Astrocyte of the spinal cord (primary cell): ENCODE results near the gene COPS9.

Source experiments
- DNase-seq: peaks from one replicate; pipeline ENCODE4 v3.0.0; 2011; ENCODE audit warnings: low read depth, low spot score
- H3K4me3 ChIP-seq: 2 replicates; pipeline ENCODE4 v1.5.1; 2011; ENCODE audit warnings: low read depth, mild to moderate bottlenecking, low read length, moderate library complexity
- CTCF ChIP-seq: IDR thresholded peaks from 2 replicates; pipeline ENCODE4 v1.5.1; 2012; ENCODE audit warnings: low read depth, mild to moderate bottlenecking, low read length, inconsistent platforms
- in situ Hi-C: cut with HindIII; loops from 2 replicates; pipeline ENCODE4 v1.10.0; 2017; ENCODE audit warnings: low sequenced_read_pairs

Gene COPS9

GRCh38 chr2:240131941-240132650 lies 4.0 kb downstream of the COPS9 start:
- peak; percentile 34 for TF ChIP-seq CTCF
- in situ Hi-C loops = no loop called here
- H3K4me3 ChIP-seq = no peak overlapping the region
- DNase-seq = no peak

DNA sequence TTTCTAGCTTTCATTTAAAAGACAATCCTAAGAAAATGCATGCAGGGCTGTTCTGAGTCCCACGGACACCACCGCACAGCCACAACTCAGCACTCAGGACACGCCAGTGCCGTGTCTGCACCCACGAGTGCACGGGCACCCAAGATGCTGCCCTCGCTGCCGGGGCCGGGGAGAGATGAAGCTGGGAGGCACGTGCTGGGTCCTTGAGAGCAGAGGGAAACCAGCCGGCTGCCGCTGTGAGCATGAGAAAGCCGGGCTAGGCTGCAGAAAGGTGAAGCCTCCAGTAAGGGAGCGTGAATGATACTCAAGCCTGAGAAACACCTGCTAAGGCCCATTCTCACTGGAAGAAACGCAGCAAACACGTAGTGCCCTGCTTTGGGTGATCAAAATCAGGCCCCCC lies 4.8 kb downstream of the COPS9 start:
- in situ Hi-C loops = no loop called here
- no peak for DNase-seq
- no peak for TF ChIP-seq CTCF
- H3K4me3 ChIP-seq = no peak overlapping the region

- TF ChIP-seq CTCF = no peak
- no peak overlapping the region for H3K4me3 ChIP-seq
- no peak for DNase-seq
- in situ Hi-C loops = no loop called here
Measured at GRCh38 chr2:240130393-240131195, 5.5 kb downstream of the COPS9 start.

GRCh38 chr2:240129731-240130392 lies 6.2 kb downstream of the COPS9 start:
- no peak for TF ChIP-seq CTCF
- in situ Hi-C loops = no loop called here
- no peak overlapping the region for H3K4me3 ChIP-seq
- no peak for DNase-seq

DNA sequence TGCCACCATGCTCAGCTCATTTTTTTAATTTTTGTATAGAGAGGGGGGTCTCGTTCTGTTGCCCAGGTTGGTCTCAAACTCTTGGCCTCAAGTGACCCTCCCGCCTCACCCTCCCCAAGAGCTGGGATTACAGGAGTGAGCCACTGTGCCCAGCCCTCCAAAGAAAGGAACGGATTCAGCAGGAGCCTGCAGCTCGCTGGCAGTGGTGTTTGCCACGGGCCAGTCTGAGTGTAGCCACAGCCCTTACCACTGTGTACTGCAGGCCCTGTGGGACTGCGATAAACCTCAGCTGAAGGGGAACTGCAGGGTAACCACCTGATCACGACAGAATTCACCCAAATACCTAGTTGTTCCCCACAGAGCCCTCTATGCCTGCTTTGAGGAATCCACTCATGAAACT lies 6.8 kb downstream of the COPS9 start:
- no peak for DNase-seq
- H3K4me3 ChIP-seq = no peak overlapping the region
- in situ Hi-C loops = no loop called here
- TF ChIP-seq CTCF = no peak

- in situ Hi-C loops = no loop called here
- H3K4me3 ChIP-seq = no peak overlapping the region
- no peak for TF ChIP-seq CTCF
- DNase-seq = no peak
Measured at GRCh38 chr2:240128608-240129145, 7.4 kb downstream of the COPS9 start.
